H1 (cell line): ENCODE measurements around the gene GAPDH. TPM values are rescaled to one million over a fixed set of nuclear protein-coding genes. Genes with fewer than 3 reads are reported as not detected.

Experiments
- BACH1 ChIP-seq: IDR thresholded peaks from 2 replicates; pipeline ENCODE4 v1.6.1; 2012; ENCODE audit warnings: low read length, improper control_type of control experiment
- E2F6 ChIP-seq: IDR thresholded peaks from 2 replicates; pipeline ENCODE4 v1.6.1; 2012; ENCODE audit warnings: inconsistent platforms
- RXRA ChIP-seq: IDR thresholded peaks from 2 replicates; pipeline ENCODE4 v1.6.1; 2011; ENCODE audit warnings: low read depth, mild to moderate bottlenecking, low read length, moderate library complexity; ENCODE audit not compliant: insufficient read depth
- SIN3A ChIP-seq, 2 experiments: IDR thresholded peaks in 1 of 2; conservative IDR thresholded peaks in 1 of 2; 2 replicates each; pipeline ENCODE4 v1.6.1; 2011 to 2012; ENCODE audit warnings: low read length in 2 of 2, improper control_type of control experiment in 1 of 2, low read depth in 1 of 2, mild to moderate bottlenecking in 1 of 2
- SUZ12 ChIP-seq: fragments of 200-600 bp; sonication (generic); IDR thresholded peaks from 2 replicates; pipeline ENCODE4 v1.6.1; 2012; ENCODE audit warnings: mild to moderate bottlenecking, inconsistent platforms, low read length, moderate library complexity, mixed read lengths
- TAF1 ChIP-seq: IDR thresholded peaks from 2 replicates; pipeline ENCODE4 v1.6.1; 2011; ENCODE audit warnings: mild to moderate bottlenecking, low read depth, low read length
- polyA plus RNA-seq, 7 experiments: library from polyadenylated mRNA; depleted of rRNA in 3 of 7; stranded (reverse) in 5 of 7; unstranded in 2 of 7; fragments of >200 nt in 5 of 7; fragments of 200-250 nt in 2 of 7; gene quantifications; 1 replicate in 5 of 7; 2 replicates in 1 of 7; 4 replicates in 1 of 7; pipeline versions ENCODE4 v1.2.1 to v1.2.3, GENCODE V29; 2011 to 2013; ENCODE audit warnings: missing spikeins in 2 of 7, mixed read lengths in 2 of 7
- total RNA-seq: library from RNA; stranded (reverse); fragmentation: NEBNext Ultra II Directional; extraction: Animal tissue kit (Norgen Biotek cat#: 25700); gene quantifications from 2 replicates; pipeline ENCODE4 v1.2.1, GENCODE V29; 2021

GAPDH gene
- total and polyA plus RNA-seq, 2 of the 8 experiments (the other 6 are each of a cell fraction or from before 2014, with no cell fraction given) = 5,175 to 15,878 TPM

GRCh38 chr12:6520186-6520585, 14.1 kb upstream of the GAPDH start (continued):
- no peak for TF ChIP-seq E2F6
- TF ChIP-seq SIN3A (conservative IDR thresholded peaks at IDR 0.05 in 1 of 2, IDR thresholded peaks at IDR 0.05 in 1 of 2; ENCODE audit: low read depth in 1 of 2, low read length in 2 of 2) = no peak
- TF ChIP-seq RXRA = no peak
- TF ChIP-seq SUZ12 = no peak
- no peak for TF ChIP-seq BACH1
- no peak for TF ChIP-seq TAF1
